ENCODE results near the gene ZNF581.
A peak's percentile ranks its signal among the peaks of the same experiment; 100 is the strongest.

The ZNF581 gene

DNA sequence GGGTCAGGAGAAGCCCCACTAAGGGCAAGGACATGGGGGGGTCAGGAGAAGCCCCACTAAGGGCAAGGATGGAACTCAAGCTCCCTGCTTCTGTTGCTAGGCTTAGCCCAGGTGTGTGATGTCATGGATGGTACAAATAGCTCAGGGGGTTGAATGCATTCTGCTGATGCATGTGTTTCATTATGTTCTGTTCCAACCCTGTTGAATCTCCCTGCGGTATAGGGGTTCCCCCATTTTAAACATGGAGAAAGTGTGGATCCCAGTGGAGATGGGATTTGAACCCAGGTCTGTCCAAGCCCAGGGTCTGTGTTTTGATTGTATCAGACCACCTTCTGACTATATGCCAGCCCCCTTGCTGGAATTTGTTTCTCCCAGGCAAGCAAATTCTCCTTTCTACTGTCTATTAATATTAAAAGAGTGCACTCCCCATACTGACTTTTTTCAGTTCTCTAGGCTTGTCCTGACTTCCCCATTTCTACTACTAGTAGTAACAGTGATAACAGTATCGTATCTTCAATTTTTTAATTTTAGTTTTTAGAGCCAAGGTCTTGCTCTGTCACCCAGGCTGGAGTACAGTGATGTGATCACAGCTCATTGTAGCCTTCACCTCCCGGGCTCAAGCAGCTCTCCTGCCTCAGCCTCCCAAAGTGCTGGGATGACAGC is 31.3 kb upstream of the ZNF581 start:
- no peak for DNase-seq

DNA sequence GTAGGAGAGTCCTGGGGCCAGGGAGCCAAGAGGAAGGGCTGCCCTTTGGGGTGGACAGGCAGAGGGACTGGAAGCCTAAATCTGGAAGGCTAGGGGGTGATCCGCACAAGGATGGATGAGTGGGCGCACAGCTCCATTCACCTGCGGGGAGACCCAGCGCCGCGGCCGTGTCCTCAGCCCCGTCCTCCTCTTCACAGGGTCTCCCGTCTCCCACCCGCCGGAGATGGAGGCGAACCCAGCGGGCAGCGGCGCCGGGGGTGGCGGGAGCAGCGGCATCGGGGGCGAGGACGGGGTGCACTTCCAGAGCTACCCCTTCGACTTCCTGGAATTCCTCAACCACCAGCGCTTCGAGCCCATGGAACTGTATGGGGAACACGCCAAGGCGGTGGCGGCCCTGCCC is 30.1 kb upstream of the ZNF581 start:
- no peak for DNase-seq

DNA sequence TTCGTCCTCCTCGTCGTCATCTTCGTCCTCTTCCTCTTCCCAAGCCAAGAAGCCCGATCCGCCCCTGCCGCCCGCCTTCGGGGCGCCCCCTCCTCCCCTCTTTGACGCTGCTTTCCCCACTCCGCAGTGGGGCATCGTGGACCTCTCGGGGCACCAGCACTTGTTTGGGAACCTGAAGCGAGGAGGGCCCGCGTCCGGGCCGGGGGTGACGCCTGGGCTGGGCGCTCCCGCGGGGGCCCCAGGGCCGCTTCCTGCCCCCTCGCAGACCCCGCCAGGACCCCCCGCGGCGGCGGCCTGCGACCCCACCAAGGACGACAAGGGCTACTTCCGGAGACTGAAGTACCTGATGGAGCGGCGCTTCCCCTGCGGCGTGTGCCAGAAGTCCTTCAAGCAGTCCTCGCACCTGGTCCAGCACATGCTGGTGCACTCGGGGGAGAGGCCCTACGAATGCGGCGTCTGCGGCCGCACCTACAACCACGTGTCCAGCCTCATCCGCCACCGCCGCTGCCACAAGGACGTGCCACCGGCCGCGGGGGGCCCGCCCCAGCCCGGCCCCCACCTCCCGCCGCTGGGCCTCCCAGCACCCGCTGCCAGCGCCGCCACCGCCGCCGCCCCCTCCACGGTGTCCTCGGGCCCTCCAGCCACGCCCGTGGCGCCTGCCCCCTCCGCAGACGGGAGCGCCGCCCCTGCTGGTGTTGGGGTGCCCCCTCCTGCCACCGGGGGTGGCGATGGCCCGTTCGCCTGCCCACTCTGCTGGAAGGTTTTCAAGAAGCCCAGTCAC is 29.3 kb upstream of the ZNF581 start:
- no peak for DNase-seq

DNA sequence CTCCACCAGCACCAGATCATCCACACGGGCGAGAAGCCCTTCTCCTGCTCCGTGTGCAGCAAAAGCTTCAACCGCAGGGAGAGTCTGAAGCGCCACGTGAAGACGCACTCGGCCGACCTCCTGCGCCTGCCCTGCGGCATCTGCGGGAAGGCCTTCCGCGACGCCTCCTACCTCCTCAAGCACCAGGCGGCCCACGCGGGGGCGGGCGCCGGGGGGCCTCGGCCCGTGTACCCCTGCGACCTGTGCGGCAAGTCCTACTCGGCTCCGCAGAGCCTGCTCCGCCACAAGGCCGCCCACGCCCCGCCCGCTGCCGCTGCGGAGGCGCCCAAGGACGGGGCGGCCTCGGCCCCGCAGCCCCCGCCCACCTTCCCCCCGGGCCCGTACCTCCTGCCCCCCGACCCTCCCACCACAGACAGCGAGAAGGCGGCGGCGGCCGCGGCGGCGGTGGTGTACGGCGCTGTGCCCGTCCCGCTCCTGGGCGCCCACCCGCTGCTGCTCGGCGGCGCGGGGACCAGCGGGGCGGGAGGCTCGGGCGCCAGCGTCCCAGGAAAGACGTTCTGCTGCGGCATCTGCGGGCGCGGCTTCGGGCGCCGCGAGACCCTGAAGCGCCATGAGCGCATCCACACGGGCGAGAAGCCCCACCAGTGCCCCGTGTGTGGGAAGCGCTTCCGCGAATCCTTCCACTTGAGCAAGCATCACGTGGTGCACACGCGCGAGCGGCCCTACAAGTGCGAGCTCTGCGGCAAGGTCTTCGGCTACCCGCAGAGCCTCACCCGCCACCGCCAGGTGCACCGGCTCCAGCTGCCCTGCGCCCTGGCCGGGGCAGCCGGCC is 28.5 kb upstream of the ZNF581 start:
- no peak for DNase-seq

DNA sequence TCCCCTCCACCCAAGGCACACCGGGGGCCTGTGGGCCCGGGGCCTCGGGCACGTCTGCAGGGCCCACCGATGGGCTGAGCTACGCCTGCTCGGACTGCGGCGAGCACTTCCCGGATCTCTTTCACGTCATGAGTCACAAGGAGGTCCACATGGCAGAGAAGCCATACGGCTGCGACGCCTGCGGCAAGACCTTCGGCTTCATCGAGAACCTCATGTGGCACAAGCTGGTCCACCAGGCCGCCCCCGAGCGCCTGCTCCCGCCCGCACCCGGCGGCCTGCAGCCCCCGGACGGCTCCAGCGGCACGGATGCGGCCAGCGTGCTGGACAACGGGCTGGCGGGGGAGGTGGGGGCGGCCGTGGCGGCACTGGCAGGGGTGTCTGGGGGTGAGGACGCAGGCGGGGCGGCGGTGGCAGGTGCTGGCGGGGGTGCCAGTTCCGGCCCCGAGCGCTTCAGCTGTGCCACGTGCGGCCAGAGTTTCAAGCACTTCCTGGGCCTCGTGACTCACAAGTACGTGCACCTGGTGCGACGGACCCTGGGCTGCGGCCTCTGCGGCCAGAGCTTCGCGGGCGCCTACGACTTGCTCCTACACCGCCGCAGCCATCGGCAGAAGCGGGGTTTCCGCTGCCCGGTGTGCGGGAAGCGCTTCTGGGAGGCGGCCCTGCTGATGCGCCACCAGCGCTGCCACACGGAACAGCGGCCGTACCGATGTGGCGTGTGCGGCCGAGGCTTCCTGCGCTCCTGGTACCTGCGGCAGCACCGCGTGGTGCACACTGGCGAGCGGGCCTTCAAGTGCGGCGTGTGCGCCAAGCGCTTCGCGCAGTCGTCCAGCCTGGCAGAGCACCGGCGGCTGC is 27.7 kb upstream of the ZNF581 start:
- DNase-seq = no peak

DNA sequence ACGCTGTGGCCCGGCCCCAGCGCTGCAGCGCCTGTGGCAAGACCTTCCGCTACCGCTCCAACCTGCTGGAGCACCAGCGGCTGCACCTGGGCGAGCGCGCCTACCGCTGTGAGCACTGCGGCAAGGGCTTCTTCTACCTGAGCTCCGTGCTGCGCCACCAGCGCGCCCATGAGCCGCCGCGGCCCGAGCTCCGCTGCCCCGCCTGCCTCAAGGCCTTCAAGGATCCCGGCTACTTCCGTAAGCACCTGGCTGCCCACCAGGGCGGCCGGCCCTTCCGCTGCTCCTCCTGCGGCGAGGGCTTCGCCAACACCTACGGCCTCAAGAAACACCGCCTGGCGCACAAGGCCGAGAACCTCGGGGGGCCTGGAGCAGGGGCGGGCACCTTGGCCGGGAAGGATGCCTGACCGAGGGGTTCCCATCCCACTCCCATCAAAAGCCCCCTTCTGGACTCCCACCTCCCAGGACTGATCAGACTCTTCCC is 27.0 kb upstream of the ZNF581 start:
- DNase-seq = no peak

DNA sequence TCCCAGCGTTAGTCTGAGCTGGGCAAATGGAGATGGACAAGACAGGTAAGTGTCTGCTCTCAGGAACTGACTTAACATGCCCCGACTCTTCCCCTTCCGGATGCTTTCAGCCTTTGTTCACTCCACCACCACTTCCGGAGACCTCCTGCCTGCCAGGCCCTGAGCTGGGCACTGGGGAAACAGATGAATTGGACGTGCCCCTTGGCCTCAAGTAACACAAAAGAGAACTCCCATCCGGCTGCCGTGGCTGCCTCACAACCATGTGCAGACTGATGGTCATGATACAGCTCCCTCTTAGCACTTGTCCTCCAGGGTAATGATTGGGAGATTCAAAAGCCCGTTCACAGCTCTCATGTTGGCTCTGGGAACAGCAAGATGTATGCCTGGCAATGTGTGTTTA is 26.0 kb upstream of the ZNF581 start:
- DNase-seq = no peak

DNA sequence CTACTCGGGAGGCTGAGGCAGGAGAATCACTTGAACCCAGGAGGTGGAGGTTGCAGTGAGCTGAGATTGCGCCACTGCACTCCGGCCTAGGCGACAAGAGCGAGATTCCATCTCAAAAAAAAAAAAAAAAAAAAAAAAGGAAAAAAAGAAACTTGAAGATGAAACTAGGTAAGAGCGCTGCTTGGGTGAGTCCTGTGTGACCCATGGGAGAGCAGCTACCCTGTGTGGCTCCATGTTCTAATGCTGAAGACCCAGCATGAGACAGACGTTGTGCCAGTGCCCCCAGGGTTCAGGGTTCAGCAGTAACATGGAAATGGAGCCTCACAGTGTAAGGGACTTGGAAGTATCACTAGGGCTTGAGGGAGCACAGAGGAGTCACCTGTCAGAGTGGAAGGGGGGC is 25.0 kb upstream of the ZNF581 start:
- DNase-seq = no peak

DNA sequence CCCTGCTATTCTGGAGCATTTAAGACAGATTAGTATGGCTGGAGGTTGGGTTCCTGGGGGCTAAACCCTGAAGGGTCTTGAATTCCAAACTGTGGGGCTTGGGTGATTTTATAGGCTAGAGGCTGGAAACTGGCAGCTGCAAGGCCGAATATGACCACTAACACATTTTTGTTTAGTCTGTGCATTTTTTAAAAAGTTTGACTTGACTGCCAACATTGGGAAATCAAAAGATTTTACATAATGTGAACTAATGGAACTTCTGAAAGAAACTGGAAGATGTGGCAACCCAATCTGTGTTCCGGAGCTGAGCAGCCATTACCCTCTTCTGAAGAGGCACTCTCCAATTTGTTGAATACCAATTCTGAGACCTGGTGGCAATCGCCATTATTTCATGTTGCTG is 24.2 kb upstream of the ZNF581 start:
- peak; percentile 21 for DNase-seq

DNA sequence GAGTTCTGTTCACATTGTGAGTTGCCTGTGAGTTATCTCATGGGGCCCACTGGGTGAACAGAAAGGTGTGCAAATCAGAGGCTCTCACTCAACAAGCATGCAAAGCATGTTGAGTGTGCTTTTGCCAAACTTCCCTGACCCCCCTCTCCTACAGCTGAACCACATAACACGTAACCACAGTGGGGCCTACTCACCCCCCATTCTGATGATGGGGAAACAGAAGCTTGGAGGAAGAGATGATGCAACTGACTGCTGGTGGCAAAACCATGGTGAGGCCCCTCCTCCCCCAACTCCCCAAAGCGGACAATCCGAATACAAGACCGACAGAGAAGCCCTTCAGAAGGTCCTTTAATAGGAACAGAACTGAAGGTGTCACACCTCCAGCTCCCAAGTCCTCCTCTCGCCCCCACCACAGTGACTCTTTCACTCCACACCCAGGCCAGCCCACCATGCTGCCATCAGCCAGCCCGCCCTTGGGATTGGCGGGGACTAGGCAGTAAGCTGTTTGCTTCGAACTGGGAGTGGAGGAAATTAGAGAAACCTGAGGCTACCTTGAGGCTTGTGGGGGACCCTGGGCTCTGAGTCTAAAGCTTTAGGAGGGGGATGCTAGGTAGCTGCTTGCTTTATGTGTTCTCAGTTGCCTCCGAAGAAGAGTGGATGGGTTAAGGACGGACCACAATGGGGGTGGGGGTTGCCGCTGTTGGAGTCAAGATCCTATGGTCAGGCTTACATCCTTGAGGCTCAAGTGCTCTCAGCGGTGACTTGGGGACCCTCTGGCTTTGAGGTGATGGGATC is 22.8 kb upstream of the ZNF581 start:
- peak; percentile 88 for DNase-seq

DNA sequence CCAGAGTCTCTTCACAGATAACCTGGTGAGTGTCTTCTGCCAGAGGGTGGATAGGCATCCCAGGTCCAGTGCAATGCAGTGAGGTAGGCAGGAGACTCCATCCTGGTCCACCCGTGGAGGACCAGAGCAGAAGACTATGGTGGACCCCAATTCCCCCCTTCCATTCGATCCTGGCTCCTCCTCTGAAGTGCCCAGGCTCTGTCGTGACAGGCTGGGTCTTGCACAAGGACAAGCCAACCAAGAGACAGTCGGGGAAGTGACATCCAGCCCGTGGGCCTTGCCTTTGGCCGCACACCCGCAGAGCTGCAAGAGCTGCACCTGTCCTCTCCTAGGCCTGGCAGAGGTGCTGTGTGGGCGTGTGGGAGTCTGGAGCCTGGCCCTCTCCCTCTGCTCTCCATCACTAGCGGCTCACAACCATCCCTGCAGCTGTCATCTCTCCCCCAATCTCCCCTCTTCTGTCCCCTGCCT is 22.2 kb upstream of the ZNF581 start:
- DNase-seq = no peak

DNA sequence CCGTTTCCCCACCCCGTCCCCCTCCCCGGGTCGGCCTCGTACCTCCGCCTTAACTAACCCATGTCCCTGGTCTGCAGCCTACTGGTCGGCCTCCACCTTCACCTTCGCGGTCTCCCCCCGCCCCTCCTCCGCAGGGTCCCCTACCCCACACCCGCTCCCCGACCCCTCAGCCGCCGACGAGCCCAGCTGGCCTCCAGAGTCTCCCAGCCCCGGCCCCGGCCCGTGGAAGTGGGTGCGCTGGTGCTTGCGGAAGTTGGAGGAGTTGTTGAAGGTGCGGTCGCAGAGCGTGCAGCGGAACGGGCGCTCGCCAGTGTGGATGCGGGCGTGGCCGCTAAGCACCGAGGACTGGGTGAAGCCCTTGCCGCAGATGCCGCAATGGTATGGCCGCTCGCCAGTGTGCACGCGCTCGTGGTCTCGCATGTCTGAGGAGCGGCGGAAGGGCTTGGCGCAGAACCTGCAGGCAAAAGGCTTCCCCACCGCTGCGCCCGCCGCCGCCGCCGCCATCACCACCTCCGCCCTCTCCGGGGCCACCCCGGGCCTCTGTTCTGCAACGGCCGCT is 21.7 kb upstream of the ZNF581 start:
- DNase-seq = no peak

DNA sequence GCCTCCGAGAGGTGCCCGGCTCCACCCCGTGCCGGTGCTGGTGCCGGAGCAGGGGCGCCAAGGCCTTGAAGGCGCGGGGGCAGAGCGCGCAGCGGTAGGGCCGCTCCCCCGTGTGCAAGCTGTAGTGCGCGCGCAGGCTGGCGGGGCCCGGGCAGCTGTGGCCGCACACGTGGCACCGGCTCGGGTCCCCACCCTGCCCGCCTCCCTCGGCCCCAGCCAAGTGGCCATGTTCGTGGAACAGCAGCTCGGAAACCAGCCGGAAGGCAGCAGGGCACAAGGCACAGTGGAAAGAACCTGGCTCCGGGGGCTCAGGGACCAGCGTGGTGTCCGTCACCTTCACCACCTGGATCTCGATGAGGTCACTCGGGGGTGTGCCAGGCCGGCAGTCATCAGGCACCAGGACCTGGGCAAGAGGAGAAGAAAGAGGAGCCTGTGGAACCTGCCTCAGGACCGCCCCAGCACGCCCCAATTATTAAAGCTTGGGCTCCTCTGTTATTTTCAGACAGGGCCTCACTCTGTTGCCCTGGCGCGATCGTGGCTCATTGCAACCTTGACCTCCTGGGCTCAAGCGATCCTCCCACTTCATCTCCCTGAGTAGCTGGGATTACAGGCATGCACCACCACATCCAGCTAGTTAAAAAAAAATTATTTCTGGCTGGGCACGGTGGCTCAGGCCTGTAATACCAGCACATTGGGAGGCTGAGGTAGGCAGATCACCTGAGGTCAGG is 21.0 kb upstream of the ZNF581 start:
- DNase-seq = no peak

DNA sequence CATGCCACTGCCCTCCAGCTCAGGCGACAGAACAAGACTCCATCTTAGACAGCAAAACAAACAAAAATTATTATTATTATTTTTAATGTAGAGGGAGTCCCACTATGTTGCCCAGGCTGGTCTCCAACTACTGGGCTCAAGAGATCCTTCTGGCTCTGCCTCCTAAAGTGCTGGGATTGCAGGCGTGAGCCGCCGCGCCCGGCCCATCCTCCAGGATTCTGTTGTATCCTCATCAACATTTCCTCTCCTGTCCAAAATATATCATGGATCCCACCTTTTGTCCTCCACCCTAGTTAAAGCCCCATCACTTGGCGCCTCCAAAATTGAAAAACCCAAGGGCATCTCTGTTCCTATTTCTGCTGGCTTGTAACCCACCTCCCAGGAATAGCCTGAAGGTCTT is 20.3 kb upstream of the ZNF581 start:
- DNase-seq = no peak

DNA sequence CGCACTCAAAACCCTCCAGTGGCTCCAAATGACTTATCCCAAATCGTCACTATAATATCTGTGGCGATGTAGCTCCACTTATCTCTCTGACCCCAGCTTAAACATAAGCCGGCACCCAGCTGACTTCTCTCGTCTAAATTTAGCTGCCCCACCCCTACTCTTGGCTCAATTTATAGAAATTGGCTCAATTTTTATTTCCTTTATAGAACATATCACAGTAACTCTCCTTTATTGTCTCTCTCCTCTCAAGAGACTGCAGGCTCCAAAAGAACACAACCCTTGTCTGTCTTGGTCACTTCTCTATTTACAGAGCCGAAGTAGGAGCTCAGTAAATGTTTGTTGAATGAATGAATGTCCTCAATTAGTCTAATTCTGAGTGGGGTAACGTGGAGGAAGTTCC is 19.9 kb upstream of the ZNF581 start:
- no peak for DNase-seq

DNA sequence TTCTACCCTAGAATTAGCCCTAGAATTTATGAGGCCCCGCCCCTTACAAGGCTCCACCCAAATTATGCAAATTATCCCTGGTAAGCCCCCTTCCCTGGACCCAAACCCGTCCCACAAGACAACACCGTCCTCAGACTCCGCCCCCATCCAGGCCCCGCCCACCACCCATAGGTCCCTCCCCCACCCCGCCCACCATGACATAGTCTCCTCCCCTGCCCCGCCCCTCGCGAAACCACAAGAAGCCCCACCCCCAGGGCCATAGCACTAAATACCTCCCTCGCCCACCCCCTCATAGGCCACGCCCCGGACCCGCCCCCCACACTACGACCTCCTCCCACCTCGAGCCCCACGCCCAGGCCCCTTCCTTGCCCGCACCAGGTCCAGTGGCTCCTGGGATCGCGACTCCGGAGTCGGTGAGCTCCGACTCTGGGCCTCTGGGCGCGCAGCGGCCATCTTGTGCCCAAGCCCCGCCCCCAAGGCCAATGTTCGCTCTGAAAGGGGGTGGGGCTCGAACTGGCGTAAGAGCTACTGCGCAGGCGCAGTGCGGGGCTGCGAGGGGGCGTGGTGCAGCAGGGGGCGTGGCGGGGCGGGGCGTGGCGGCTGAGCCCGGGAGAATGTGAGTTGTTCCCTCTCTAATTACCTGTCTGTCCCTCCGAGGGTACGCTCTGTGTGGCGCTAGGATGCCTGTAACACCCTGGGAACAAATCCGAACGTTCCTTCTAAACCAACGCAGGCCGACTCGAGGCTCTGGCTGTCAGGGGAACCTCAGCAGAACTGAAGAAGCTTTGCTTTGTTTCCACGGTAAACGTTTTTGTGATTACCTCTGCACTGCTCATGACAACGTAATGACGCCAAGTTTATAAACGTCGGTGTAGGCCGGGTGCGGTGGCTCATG is 19.1 kb upstream of the ZNF581 start, which contains the start of gene ZNF784:
TSS of gene ZNF784 (minus strand) at position 458 of the 895 bp plus-strand sequence. CDS start at position 453, 5 bp downstream.
- peak; percentile 92 for DNase-seq

DNA sequence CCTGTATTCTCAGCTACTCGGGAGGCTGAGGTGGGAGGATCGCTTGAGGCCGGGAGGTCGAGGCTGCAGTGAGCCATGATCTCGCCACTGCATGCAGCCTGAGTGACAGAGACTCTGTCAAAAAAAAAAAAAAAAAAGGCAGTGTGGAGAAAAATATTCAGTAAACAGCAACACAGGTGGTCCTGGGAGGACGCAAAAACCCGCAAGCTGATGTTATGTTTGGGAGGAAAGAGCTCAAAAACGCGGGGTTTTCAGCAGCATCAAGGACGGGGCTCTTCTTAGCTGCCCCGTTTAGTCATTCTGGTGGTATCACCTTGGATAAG is 18.5 kb upstream of the ZNF581 start:
- DNase-seq = no peak

DNA sequence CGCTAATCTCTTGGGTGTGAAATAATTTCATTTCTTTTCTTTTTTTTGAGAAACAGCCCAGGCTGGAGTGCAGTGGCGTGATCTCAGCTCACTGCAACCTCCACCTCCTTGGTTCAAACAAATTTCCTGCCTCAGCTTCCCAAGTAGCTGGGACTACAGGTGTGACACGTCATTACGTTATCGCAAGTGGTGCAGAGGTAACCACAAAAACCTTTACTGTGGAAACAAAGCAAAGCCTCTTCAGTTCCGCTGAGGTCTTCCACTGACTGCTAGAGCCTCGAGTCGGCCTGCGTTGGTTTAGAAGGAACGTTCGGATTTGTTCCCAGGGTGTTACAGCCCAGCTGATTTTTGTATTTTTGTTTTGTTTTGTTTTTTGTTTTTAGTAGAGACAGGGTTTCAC is 17.1 kb upstream of the ZNF581 start:
- DNase-seq = no peak

DNA sequence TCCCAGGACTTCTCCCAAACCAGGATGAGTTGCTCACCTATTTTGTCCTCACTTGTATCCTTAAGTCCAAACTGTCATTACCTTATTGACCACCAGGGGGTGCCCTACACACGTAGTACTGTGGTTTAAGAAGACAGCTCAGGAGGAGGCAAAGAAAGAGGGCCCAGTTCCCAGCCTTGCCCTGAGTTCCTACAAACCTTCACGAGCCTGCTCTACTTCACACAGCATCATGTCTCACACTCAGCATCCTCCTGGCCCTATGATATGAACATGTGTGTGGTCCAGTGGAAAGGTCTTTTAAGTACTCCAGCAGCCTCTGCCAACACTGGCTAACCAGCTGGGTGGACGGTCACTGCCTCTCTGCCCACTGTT is 11.0 kb upstream of the ZNF581 start:
- DNase-seq = peak; percentile 93

DNA sequence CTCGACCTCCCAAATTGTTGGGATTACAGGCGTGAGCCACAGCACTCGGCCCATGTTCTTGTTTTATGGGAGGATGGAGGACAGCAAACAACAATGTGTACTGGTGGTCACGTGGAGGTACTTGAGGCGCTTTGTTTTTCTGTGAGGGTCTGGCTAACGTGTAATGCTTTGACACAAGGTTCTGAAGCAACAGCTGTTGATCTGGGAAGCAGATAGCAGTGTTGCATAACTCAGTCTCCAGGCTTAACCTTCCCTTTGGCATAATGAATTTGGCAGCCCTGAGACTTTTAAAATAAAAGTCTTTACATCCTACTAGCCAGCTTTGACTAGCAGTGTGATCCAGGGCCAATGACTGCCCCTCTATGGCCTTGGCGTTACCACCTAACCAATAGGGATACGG is 9.6 kb upstream of the ZNF581 start:
- DNase-seq = no peak

Data from fibroblast of upper back skin (primary cell).